Caco-2 (cell line): Measurements from ENCODE around the gene LRRC8B. TPM values are rescaled to one million over a fixed set of nuclear protein-coding genes. Genes with fewer than 3 reads are reported as not detected.
"Not testable (repeated sequence)": the region's sequence is repeated elsewhere in the genome, so short reads cannot be mapped to it uniquely, and the experiment has no call there.

Experiments
- BruUV-seq: library from RNA; stranded (reverse); fragments of 400-500 nt; replicated peaks from 2 replicates; lab custom pipeline; 2021; lab: Mats Ljungman, UMichigan
- CTCF ChIA-PET: fragments of 300-600 bp; sonication (Branson Sonifier 250); formaldehyde crosslinking; loops from one replicate; lab custom pipeline; 2022; ENCODE audit warnings: antibody characterized with exemption; lab: Charles Lee
- POLR2A ChIA-PET: fragments of 300-600 bp; sonication (Branson Sonifier 250); formaldehyde crosslinking; loops from one replicate; lab custom pipeline; 2022; ENCODE audit warnings: antibody characterized with exemption; lab: Charles Lee
- DNase-seq, 2 experiments: peaks; one replicate each; pipeline versions ENCODE4 v3.0.0 to v3.0.0-alpha.2; 2020 to 2022
- H3K27me3 ChIP-seq: replicated peaks from 2 replicates; pipeline ENCODE4 v1.6.0; 2011; ENCODE audit warnings: low read length; ENCODE audit not compliant: control insufficient read depth, insufficient read depth
- H3K36me3 ChIP-seq: 2 replicates; pipeline ENCODE4 v1.5.1; 2011; ENCODE audit warnings: low read length; ENCODE audit not compliant: control insufficient read depth, insufficient read depth
- H3K4me1 ChIP-seq: fragments of 250-450 bp; sonication (Bioruptor Pico); 2 replicates; pipeline ENCODE4 v1.5.1; 2020; ENCODE audit warnings: mild to moderate bottlenecking
- H3K4me3 ChIP-seq: 2 replicates; pipeline ENCODE4 v1.5.1; 2011; ENCODE audit warnings: low read depth, mild to moderate bottlenecking, control low read depth, low read length
- H3K9me3 ChIP-seq: fragments of 250-450 bp; sonication (Bioruptor Pico); 2 replicates; pipeline ENCODE4 v1.5.1; 2020; ENCODE audit warnings: mild to moderate bottlenecking, moderate library complexity
- H3K27ac Mint-ChIP-seq: one replicate; pipeline ENCODE4 v1.8.0; 2022; ENCODE audit warnings: mixed read lengths; ENCODE audit not compliant: unreplicated experiment
- H3K27me3 Mint-ChIP-seq: one replicate; pipeline ENCODE4 v1.8.0; 2022; ENCODE audit warnings: mixed read lengths; ENCODE audit not compliant: insufficient read depth, unreplicated experiment
- H3K36me3 Mint-ChIP-seq: one replicate; pipeline ENCODE4 v1.8.0; 2022; ENCODE audit warnings: mild to moderate bottlenecking, mixed read lengths; ENCODE audit not compliant: insufficient read depth, unreplicated experiment
- H3K4me1 Mint-ChIP-seq: one replicate; pipeline ENCODE4 v1.8.0; 2022; ENCODE audit warnings: low read depth, mixed read lengths; ENCODE audit not compliant: unreplicated experiment
- H3K4me3 Mint-ChIP-seq: one replicate; pipeline ENCODE4 v1.8.0; 2022; ENCODE audit warnings: mild to moderate bottlenecking, moderate library complexity, mixed read lengths; ENCODE audit not compliant: unreplicated experiment
- H3K9me3 Mint-ChIP-seq: one replicate; pipeline ENCODE4 v1.8.0; 2022; ENCODE audit warnings: mixed read lengths; ENCODE audit not compliant: unreplicated experiment
- intact Hi-C: fragments of 100-400 bp; cut with micrococcal nuclease; formaldehyde crosslinking; loops from one replicate; pipeline ENCODE4 v1.10.0; 2022; ENCODE audit not compliant: unreplicated experiment
- total RNA-seq: library from RNA; stranded (reverse); gene quantifications from 2 replicates; pipeline ENCODE4 v1.2.3, GENCODE V29; 2022
- TF ChIP-seq, protein P1 (sequence below), 2 experiments: fragments of 200-600 bp in 1 of 2; IDR thresholded peaks; 1 replicate in 1 of 2; 2 replicates in 1 of 2; pipeline versions ENCODE4 v1.5.1 to v1.8.0; 2011 to 2022; ENCODE audit warnings: antibody characterized with exemption in 1 of 2, control low read depth in 1 of 2, inconsistent platforms in 1 of 2, low read depth in 1 of 2, low read length in 1 of 2, mild to moderate bottlenecking in 1 of 2, moderate library complexity in 1 of 2; ENCODE audit not compliant: insufficient read depth in 1 of 2, severe bottlenecking in 1 of 2, unreplicated experiment in 1 of 2

Gene LRRC8B
- total RNA-seq, 1 experiment from 2014 or later = 10.8 TPM

DNA sequence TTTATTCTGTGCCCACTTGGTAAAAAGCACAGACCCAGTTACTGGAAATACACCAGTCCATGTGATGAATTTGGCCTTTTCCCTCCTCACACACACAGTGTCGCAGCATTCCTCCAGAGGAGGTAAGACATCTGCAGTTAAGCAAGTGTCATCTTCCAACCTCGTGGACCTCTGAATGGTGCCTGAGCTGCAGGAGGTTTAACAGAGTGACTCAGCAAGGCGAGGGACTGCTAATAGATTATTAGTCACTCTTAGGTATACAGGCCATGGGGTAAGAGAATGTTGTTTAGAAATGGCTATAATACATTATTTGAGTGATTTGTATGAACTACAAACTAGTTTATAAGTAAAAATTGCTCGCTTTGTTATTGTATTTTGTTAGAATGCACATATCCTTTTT, 8.6 kb upstream of the LRRC8B start:
- intact Hi-C loops = loop anchor here (10.0 kb wide), 1 partner anchor 249 kb away; no protein-coding TSS in a partner anchor
- Mint-ChIP-seq H3K4me1 (no peaks in the 10 kb centered on the region), H3K36me3 (peaks cover 4% of the 10 kb centered on the region), H3K4me3 (no peak overlapping the region), H3K27ac (no peak overlapping the region), H3K27me3 (no peaks in the 10 kb centered on the region), H3K9me3 (no peaks in the 10 kb centered on the region)
- no peaks in the 10 kb centered on the region for H3K36me3 ChIP-seq
- H3K27me3 ChIP-seq = no peaks in the 10 kb centered on the region
- H3K9me3 ChIP-seq = no peaks in the 10 kb centered on the region
- TF ChIP-seq, protein P1, sequence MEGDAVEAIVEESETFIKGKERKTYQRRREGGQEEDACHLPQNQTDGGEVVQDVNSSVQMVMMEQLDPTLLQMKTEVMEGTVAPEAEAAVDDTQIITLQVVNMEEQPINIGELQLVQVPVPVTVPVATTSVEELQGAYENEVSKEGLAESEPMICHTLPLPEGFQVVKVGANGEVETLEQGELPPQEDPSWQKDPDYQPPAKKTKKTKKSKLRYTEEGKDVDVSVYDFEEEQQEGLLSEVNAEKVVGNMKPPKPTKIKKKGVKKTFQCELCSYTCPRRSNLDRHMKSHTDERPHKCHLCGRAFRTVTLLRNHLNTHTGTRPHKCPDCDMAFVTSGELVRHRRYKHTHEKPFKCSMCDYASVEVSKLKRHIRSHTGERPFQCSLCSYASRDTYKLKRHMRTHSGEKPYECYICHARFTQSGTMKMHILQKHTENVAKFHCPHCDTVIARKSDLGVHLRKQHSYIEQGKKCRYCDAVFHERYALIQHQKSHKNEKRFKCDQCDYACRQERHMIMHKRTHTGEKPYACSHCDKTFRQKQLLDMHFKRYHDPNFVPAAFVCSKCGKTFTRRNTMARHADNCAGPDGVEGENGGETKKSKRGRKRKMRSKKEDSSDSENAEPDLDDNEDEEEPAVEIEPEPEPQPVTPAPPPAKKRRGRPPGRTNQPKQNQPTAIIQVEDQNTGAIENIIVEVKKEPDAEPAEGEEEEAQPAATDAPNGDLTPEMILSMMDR (IDR thresholded peaks at IDR 0.05; ENCODE audit: insufficient read depth in 1 of 2, low read depth in 1 of 2, low read length in 1 of 2, severe bottlenecking in 1 of 2, unreplicated experiment in 1 of 2) = no peak
- BruUV-seq = no TSS peak
- DNase-seq = no peak
- CTCF ChIA-PET = interaction anchor here (0.7 kb wide), 1 partner anchor 249 kb away, joined by 4 read pairs; no protein-coding TSS in a partner anchor
- POLR2A ChIA-PET = no interaction called here
- no peaks in the 10 kb centered on the region for H3K4me1 ChIP-seq
- no peak overlapping the region for H3K4me3 ChIP-seq

DNA sequence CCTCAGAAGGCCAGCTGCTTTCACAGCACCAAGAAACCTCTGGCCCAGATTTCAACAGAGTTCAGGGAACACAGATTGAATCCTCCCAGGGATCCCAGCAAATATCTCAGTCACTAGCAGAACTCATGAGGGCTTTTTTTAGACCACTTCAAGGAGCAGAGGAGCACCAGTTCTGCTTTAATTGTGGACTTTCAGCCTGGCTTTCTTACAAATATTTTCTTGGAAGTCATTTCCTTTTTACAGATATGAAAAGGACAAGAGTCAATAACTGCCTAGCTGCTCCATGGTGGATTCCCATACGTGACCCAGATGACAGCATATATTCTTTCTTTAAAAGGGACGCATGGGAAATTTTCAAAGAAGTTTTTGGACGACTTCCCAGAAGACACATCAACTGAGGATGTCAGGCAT, 6.4 kb upstream of the LRRC8B start:
- BruUV-seq = no TSS peak
- no peaks in the 10 kb centered on the region for H3K27me3 ChIP-seq
- TF ChIP-seq, protein P1 (IDR thresholded peaks at IDR 0.05; ENCODE audit: insufficient read depth in 1 of 2, low read depth in 1 of 2, low read length in 1 of 2, severe bottlenecking in 1 of 2, unreplicated experiment in 1 of 2) = no peak
- ChIA-PET POLR2A (no interaction called here), CTCF (no interaction called here)
- H3K9me3 Mint-ChIP-seq = no peaks in the 10 kb centered on the region
- no peak overlapping the region for H3K4me3 Mint-ChIP-seq
- H3K36me3 ChIP-seq = no peaks in the 10 kb centered on the region
- peaks cover 4% of the 10 kb centered on the region for H3K36me3 Mint-ChIP-seq
- no peak overlapping the region for H3K27ac Mint-ChIP-seq
- no peaks in the 10 kb centered on the region for H3K4me1 Mint-ChIP-seq
- no peaks in the 10 kb centered on the region for H3K4me1 ChIP-seq
- H3K9me3 ChIP-seq = no peaks in the 10 kb centered on the region
- no peaks in the 10 kb centered on the region for H3K27me3 Mint-ChIP-seq
- no peak overlapping the region for H3K4me3 ChIP-seq
- intact Hi-C loops = loop anchor here (10.0 kb wide), 1 partner anchor 247 kb away; no protein-coding TSS in a partner anchor
- no peak for DNase-seq

DNA sequence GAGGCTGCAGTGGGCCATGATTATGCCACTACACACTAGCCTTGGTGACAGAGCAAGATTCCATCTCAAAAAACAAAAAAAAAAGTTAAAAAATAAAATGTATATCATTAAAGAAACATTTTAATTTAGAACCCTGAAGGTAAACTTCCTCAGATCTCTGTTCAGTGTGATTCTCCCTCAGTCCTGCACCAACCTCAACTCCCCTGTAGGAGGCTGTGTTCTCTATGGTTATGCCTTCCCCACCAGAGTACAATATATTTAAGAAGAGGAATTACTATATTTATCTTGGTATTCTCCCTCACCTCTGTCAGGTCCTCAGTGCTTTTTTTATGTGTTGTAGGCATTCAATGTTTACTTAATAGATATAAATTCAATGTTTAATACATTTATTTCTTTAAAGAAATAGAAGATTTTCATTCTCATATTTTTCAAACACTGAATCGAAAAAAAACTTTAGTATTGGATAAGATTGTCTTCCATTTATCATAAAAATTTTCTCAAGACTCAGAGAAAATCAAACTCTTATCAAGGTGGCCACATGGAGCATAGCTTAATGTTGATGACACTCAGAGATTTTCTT, 4.8 kb upstream of the LRRC8B start:
- TF ChIP-seq, protein P1 (IDR thresholded peaks at IDR 0.05; ENCODE audit: insufficient read depth in 1 of 2, low read depth in 1 of 2, low read length in 1 of 2, severe bottlenecking in 1 of 2, unreplicated experiment in 1 of 2) = peak in 1 of 2 experiments; percentile 42
- Histone ChIP-seq H3K4me1 (peaks cover 6% of the 10 kb centered on the region; the same call in 1 of the 2 replicates), H3K4me3 (no peak overlapping the region), H3K9me3 (no peaks in the 10 kb centered on the region), H3K36me3 (no peaks in the 10 kb centered on the region), H3K27me3 (no peaks in the 10 kb centered on the region)
- Mint-ChIP-seq H3K4me1 (no peaks in the 10 kb centered on the region), H3K9me3 (no peaks in the 10 kb centered on the region), H3K36me3 (peaks cover 6% of the 10 kb centered on the region), H3K4me3 (no peak overlapping the region), H3K27ac (no peak overlapping the region), H3K27me3 (no peaks in the 10 kb centered on the region)
- ChIA-PET POLR2A (no interaction called here), CTCF (no interaction called here)
- intact Hi-C loops = loop anchor here (1.0 to 10.0 kb wide), 3 partner anchors 79 to 475 kb away; partner anchors contain the start of gene ZNF326
- DNase-seq = peak in 1 of 2 experiments; percentile 8
- no TSS peak for BruUV-seq

DNA sequence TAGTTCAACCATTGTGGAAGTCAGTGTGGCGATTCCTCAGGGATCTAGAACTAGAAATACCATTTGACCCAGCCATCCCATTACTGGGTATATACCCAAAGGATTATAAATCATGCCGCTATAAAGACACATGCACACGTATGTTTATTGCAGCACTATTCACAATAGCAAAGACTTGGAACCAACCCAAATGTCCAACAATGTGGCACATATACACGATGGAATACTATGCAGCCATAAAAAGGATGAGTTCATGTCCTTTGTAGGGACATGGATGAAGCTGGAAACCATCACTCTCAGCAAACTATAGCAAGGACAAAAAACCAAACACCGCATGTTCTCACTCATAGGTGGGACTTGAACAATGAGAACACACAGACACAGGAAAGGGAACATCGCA, 2.7 kb upstream of the LRRC8B start:
- DNase-seq, H3K36me3 Mint-ChIP-seq, H3K27me3 ChIP-seq, H3K4me1 ChIP-seq, BruUV-seq, H3K9me3 ChIP-seq, H3K27me3 Mint-ChIP-seq, H3K4me3 ChIP-seq, H3K9me3 Mint-ChIP-seq, H3K27ac Mint-ChIP-seq, H3K36me3 ChIP-seq, POLR2A ChIA-PET, CTCF ChIA-PET, H3K4me3 Mint-ChIP-seq, H3K4me1 Mint-ChIP-seq: not testable (repeated sequence)
- intact Hi-C loops = loop anchor here (10.0 kb wide), 1 partner anchor 473 kb away; the partner anchor contains the start of gene ZNF326
